Measurements from ENCODE around the gene IQCM.

Gene IQCM

GRCh38 chr4:149708513-149709130, 107.0 kb downstream of the IQCM start:
- no peak for DNase-seq

- DNase-seq = no peak
Observed at GRCh38 chr4:149707862-149708261, 107.8 kb downstream of the IQCM start.

GRCh38 chr4:149706942-149707341, 108.7 kb downstream of the IQCM start:
- no peak for DNase-seq

GRCh38 chr4:149702414-149703293, 113.0 kb downstream of the IQCM start:
- DNase-seq = no peak

GRCh38 chr4:149701435-149702156, 114.0 kb downstream of the IQCM start:
- no peak for DNase-seq

GRCh38 chr4:149700272-149700671, 115.4 kb downstream of the IQCM start:
- DNase-seq = no peak

- DNase-seq = no peak
Observed at GRCh38 chr4:149699642-149700041, 116.0 kb downstream of the IQCM start.

GRCh38 chr4:149690726-149691125, 124.9 kb downstream of the IQCM start:
- DNase-seq = no peak

- no peak for DNase-seq
Observed at GRCh38 chr4:149684516-149684915, 131.1 kb downstream of the IQCM start.

- no peak for DNase-seq
Observed at GRCh38 chr4:149676076-149676475, 139.6 kb downstream of the IQCM start.

GRCh38 chr4:149645790-149646189, 169.9 kb downstream of the IQCM start:
- DNase-seq = no peak

- no peak for DNase-seq
Observed at GRCh38 chr4:149638073-149638472, 177.6 kb downstream of the IQCM start.

GRCh38 chr4:149634368-149634767, 181.3 kb downstream of the IQCM start:
- no peak for DNase-seq

GRCh38 chr4:149631629-149632028, 184.0 kb downstream of the IQCM start:
- DNase-seq = no peak

GRCh38 chr4:149630064-149630463, 185.6 kb downstream of the IQCM start:
- no peak for DNase-seq

- DNase-seq = no peak
Observed at GRCh38 chr4:149605601-149606378, 209.9 kb downstream of the IQCM start.

- DNase-seq = no peak
Observed at GRCh38 chr4:149604827-149605226, 210.8 kb downstream of the IQCM start.

GRCh38 chr4:149595500-149595899, 220.1 kb downstream of the IQCM start:
- no peak for DNase-seq

GRCh38 chr4:149589826-149590225, 225.8 kb downstream of the IQCM start:
- DNase-seq = no peak

- DNase-seq = no peak
Observed at GRCh38 chr4:149584722-149585121, 230.9 kb downstream of the IQCM start.

- no peak for DNase-seq
Observed at GRCh38 chr4:149574971-149575370, 240.7 kb downstream of the IQCM start.

GRCh38 chr4:149572716-149573115, 242.9 kb downstream of the IQCM start:
- DNase-seq = no peak

- DNase-seq = no peak
Observed at GRCh38 chr4:149555799-149556198, 259.8 kb downstream of the IQCM start.

Measured in NCI-H446 (cell line).